HG02610 (cell line): Measurements from ENCODE around the gene CMTM7.
"Not testable (repeated sequence)": the region's sequence is repeated elsewhere in the genome, so short reads cannot be mapped to it uniquely, and the experiment has no call there.

ENCODE experiments used
- ATAC-seq: cut with Tn5 transposase; IDR thresholded peaks from one replicate; pipeline ENCODE4 v1.9.1; 2021; ENCODE audit warnings: mild to moderate bottlenecking, moderate library complexity; ENCODE audit not compliant: unreplicated experiment

The CMTM7 gene

GRCh38 chr3:32381922-32382321 is 9.7 kb upstream of the CMTM7 start:
- no peak for ATAC-seq

GRCh38 chr3:32383136-32383711 is 8.4 kb upstream of the CMTM7 start:
- ATAC-seq = no peak

GRCh38 chr3:32384938-32385337 is 6.7 kb upstream of the CMTM7 start:
- no peak for ATAC-seq

- no peak for ATAC-seq
Observed at GRCh38 chr3:32387512-32387911, 4.1 kb upstream of the CMTM7 start.

GRCh38 chr3:32389577-32389976 is 2.1 kb upstream of the CMTM7 start:
- not testable (repeated sequence) for ATAC-seq

GRCh38 chr3:32392536-32393302 is 1.1 kb downstream of the CMTM7 start:
- no peak for ATAC-seq

GRCh38 chr3:32395496-32395895 is 3.8 kb downstream of the CMTM7 start:
- ATAC-seq = no peak

GRCh38 chr3:32397941-32398340 is 6.3 kb downstream of the CMTM7 start:
- no peak for ATAC-seq

- no peak for ATAC-seq
Observed at GRCh38 chr3:32398531-32398930, 6.9 kb downstream of the CMTM7 start.

GRCh38 chr3:32399030-32399620 is 7.5 kb downstream of the CMTM7 start:
- no peak for ATAC-seq

GRCh38 chr3:32401126-32401525 is 9.5 kb downstream of the CMTM7 start:
- ATAC-seq = no peak

GRCh38 chr3:32401556-32402081 is 10.0 kb downstream of the CMTM7 start:
- ATAC-seq = peak; percentile 63

GRCh38 chr3:32403663-32404062 is 12.0 kb downstream of the CMTM7 start:
- ATAC-seq = no peak

GRCh38 chr3:32404714-32405113 is 13.1 kb downstream of the CMTM7 start:
- ATAC-seq = no peak

- ATAC-seq = no peak
Observed at GRCh38 chr3:32405155-32405554, 13.5 kb downstream of the CMTM7 start.

GRCh38 chr3:32405711-32406323 is 14.2 kb downstream of the CMTM7 start:
- ATAC-seq = no peak

- ATAC-seq = no peak
Observed at GRCh38 chr3:32406486-32407408, 15.1 kb downstream of the CMTM7 start.

- no peak for ATAC-seq
Observed at GRCh38 chr3:32410367-32411246, 19.0 kb downstream of the CMTM7 start.

- ATAC-seq = no peak
Observed at GRCh38 chr3:32411442-32411841, 19.8 kb downstream of the CMTM7 start.

- no peak for ATAC-seq
Observed at GRCh38 chr3:32412887-32413286, 21.2 kb downstream of the CMTM7 start.
